Ammon's horn (tissue), 1 donor: ENCODE measurements around the gene FTH1.
A peak's percentile ranks its signal among the peaks of the same experiment; 100 is the strongest.

Experiments
- DNase-seq: peaks from one replicate; pipeline ENCODE4 v3.0.0-alpha.2; 2016; ENCODE audit warnings: low spot score

Gene FTH1

DNA sequence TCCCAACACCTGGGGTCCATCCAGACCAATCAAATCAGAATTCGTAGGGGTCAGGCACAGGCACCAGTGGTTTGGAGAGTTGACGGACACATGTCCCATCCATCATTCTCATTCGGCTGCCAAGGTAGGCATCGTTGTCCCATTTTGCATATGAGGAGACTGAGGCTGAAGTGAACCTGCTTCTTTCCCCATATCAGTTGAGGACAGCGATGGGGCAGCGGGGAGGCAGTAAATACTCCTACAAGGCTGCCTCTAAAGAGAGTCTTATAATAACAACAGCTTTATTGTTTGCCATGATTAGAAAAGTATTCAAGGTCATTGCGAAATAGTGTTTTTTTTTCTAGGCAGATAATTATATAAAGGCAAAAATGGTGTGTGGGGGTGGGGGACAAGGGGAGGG lies 18.9 kb downstream of the FTH1 start:
- DNase-seq = no peak

DNA sequence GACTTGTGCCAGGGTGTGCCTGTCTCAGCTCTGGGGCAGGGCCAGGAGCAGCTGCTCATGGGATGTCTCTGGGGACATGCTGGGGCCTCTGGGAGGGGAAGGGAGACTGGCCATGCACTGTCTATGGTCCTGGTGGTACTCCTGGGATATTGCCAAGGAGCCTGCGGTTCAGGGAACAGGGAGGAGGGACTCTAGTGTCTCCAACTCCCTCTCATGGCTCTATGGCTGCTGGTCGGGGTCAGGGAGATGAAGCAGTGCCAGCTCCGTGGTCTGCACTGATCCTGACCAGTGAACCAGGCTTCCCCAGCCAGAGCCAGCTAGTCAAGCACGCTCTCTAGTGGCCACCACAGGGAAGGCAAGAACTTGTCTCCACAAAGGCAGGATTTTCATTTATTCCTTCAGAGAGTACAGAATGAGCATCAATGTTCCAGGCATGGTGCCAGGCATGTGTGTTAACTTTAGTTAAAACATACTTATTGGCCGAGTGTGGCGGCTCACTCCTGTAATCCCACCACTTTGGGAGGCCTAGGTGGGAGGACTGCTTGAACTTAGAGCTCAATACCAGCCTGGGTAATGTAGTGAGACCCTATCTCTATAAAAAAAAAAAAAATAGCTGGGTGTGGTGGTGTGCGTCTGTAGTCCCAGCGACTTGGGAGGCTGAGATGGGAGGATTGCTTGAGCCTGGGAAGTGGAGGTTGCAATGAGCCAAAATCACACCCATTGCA lies 19.8 kb downstream of the FTH1 start:
- peak; percentile 94 for DNase-seq

DNA sequence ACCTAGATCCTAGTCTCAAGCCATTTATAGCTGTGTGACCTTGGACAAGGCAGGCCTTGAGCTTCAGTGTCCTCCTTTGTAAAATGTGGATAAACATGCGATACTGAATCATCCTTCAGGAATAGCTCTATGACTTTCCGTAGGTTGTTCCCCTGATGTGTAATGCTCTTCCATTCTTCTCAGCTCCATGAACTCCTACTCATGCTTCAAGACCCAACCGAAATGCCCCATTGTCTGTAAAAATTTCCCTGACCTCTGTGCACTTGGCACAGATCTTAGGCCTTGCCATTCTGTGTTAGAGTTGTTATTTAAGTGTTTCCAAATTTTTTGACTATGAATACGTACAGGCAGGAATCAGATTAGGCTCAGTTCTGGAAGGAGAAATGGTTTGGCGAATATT lies 20.5 kb downstream of the FTH1 start:
- DNase-seq = no peak

- DNase-seq = no peak
Observed at GRCh38 chr11:61945191-61945590, 22.2 kb downstream of the FTH1 start.

- no peak for DNase-seq
Observed at GRCh38 chr11:61940466-61940865, 27.0 kb downstream of the FTH1 start.

DNA sequence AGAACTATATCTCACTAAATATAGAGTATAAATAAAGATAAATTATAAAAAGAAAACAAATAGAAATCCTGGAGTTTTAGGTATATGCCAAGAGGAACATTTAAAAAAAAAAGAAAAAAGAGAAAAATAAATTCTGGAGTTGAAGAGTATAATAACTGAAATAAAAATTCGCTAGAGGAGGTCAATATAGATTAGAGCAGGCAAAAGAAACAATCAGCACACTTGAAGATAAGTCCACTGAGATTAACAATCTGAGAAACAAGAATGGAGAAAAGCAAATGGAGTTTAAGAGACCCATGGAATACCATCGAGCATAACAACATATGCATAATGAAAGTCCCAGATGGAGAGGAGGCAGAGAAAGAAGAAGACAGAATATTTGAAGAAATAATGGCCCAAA lies 31.6 kb downstream of the FTH1 start:
- no peak for DNase-seq

DNA sequence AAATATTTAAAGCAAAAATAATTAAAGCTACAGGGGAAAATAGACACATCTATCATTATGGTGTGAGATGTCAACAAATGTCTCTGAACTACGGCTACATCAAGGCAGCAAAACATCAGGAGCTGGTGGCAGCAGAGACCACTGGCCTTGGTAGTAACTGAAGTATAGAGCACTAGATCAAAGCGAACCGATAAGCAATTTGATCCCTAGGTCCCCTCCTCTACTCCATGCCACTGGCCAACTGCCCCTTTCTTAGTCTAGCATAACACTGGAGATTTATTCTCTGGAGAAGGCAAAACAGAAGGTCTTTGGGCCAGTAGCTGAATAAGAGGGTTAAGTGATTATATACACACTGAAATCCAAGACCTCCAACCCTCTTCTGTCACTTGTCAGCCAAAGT lies 36.5 kb downstream of the FTH1 start:
- no peak for DNase-seq

GRCh38 chr11:61928606-61929005 lies 38.8 kb downstream of the FTH1 start:
- DNase-seq = no peak

GRCh38 chr11:61927501-61927900 lies 39.9 kb downstream of the FTH1 start:
- no peak for DNase-seq

DNA sequence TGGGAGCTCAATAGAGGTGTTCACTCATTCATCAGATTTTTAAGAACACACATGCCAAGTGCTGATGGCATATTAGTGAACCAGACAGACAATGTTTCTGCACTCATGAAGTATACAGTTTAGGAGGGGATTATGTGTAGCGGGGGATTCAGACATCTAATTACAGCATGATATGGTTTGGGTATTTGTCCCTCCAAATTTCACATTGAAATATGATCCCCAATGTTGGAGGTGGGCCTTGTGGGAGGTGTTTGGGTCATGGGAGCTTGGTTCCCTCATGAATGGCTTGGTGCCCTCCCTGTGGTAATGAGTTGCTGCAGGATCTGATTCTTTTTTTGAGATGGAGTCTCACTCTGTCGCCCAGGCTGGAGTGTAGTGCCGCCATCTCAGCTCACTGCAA lies 41.2 kb downstream of the FTH1 start:
- no peak for DNase-seq

- DNase-seq = no peak
Observed at GRCh38 chr11:61925736-61926135, 41.7 kb downstream of the FTH1 start.

- DNase-seq = no peak
Observed at GRCh38 chr11:61924064-61924455, 43.4 kb downstream of the FTH1 start.

DNA sequence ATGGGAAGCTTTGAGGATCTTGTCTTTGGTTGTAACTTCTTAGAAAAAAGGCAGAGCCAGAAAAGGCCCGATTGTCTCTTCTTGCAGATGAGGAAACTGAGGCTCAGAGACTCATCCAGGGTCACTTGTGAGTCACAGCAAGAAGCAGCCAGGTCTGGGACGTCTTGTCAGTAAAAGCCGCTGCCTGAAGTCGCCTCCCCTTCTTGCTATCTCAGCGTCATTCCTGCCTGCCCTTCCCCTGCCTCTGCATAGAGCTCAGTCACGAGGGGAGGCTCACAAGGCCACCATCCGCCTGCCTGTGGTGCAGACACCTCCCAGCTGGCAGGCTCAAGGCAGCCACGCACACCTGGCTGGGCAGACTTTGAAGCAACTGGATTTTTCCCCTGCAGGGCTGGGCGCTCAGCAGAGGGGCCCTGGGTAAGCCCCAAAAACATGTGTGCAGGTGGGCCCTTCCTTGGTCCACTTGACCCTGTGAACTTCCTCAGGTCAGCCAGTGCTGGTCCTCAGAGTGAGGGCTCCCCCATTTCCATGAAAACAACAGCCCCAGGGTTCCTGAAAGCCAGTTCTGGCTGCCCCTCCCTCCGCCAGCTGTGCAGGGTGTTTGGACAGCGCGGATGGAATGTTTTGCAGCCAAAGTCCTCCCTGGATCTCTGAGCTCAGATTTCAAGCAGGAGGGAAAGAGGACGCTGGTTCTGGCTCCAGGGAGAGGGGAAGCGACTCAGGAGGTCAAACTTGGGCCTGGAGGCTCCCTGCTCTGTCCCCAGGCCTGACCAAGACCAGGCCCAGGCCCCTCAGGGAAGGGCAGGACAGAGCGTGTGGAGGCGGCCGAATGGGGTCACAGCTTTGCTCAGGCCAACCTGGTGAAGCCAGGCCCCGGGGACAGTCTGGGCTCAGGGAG lies 44.0 kb downstream of the FTH1 start:
- DNase-seq = no peak

DNA sequence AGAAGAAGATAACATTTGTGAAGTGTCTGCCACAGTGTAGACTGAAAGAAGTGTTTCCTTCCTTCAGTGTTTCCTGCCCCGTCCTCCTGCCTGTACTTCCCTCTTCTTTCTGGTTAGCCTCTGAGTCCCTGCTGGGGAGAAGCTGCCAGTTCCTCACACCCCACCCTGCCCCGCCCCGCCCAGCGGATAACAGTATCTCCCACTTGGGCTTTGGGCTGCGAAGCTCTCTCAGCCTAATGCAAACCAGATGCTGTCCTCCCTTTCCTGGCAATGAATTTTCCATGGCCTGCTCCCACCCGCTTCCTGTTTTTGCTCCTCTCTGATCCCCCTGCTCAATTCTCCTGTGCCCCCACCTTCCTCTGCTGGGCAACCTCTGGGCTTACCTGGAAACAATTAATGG lies 44.9 kb downstream of the FTH1 start:
- DNase-seq = peak; percentile 77

GRCh38 chr11:61921446-61921845 lies 46.0 kb downstream of the FTH1 start:
- DNase-seq = no peak

GRCh38 chr11:61919705-61920631 lies 47.5 kb downstream of the FTH1 start:
- no peak for DNase-seq

GRCh38 chr11:61918938-61919704 lies 48.3 kb downstream of the FTH1 start:
- no peak for DNase-seq

DNA sequence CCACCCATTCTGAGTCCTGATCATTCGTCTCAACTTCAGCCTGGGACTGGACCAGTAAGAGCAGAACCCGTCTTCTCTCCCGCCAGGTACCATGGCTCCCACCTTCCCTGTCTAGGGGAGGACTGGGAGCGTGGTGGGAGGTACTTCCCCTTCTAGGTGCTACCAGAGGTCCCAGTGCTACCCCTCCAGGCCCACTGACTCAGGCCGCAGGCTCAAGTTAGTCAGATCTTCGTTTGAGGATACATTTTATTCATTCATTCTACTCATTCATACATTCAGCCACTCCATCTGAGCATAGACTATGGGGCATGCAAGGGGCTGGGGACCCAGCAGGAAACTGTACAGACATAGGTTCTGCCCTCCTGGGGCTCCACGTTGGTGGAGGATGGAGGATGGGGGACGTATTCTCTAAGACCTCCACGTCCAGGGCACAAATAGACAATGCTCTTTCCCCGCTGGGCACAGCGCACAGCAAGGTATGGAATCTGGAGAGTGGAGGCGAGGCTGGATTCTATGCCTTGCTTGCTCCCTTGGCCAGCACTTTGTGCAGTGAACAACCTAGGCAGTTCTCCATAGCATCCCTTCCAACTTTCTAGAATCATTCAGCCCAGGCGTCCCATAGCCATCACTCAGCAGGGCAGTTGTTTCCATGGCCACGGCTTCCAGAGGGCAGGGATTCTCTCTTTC lies 49.0 kb downstream of the FTH1 start:
- DNase-seq = no peak

- peak; percentile 60 for DNase-seq
Observed at GRCh38 chr11:61917334-61918109, 49.9 kb downstream of the FTH1 start, which contains the start of gene RAB3IL1. Gene RAB3IL1, minus strand, starts transcription at chr11:61917566. Its CDS starts 199 bp downstream, at chr11:61917367.

DNA sequence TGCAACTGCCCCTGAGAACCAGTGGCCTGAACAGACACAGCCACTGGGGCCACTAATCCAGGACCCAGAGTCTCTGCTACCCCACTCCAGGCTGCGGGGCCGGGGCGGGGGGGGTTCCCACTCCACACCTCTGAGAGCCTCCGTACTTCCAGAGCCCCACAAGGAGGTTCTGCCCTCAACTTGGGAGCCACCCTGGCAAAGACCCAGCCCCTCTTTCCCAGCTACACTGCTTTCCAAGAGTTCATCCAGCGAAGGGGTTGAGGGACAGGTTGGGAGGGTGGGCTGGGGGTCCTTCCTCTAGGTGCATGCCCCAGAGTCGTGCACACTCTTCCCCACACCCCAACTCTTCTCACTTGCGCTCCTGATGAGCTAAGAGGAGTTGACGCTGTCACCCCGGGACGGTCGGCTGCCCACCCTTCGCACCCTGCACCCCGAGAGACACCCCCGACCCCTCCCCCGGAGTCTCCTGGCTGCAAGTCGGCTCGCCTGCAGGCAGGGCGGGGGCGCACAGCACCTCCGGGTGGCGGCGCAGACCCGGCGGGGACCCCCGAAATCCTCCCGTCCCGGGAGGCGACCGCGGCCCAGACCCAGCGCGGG lies 50.6 kb downstream of the FTH1 start:
- no peak for DNase-seq
